HEK293 (cell line): Measurements from ENCODE around the gene CDC37.

Experiments
- AEBP2 ChIP-seq: fragments of 450-650 bp; formaldehyde crosslinking; IDR thresholded peaks from 2 replicates; pipeline ENCODE4 v1.5.1; 2016; ENCODE audit warnings: missing biosample characterization, missing genetic modification characterization, borderline replicate concordance
- BCL11B ChIP-seq: fragments of 450-650 bp; formaldehyde crosslinking; IDR thresholded peaks from 2 replicates; pipeline ENCODE4 v1.5.1; 2016; ENCODE audit warnings: low read depth, missing biosample characterization, missing genetic modification characterization
- ELK4 ChIP-seq: IDR thresholded peaks from 2 replicates; pipeline ENCODE4 v1.6.1; 2011; ENCODE audit warnings: mild to moderate bottlenecking, low read depth, low read length, borderline replicate concordance
- HOXA7 ChIP-seq: sonication (generic); formaldehyde crosslinking; IDR thresholded peaks from 2 replicates; pipeline ENCODE4 v1.8.1; 2022; ENCODE audit warnings: missing genetic modification reagents, borderline replicate concordance
- PATZ1 ChIP-seq: fragments of 450-650 bp; formaldehyde crosslinking; IDR thresholded peaks from 2 replicates; pipeline ENCODE4 v1.5.1; 2016; ENCODE audit warnings: missing biosample characterization, missing genetic modification characterization
- PRDM6 ChIP-seq: fragments of 450-650 bp; formaldehyde crosslinking; IDR thresholded peaks from 2 replicates; pipeline ENCODE4 v1.5.1; 2017; ENCODE audit warnings: missing biosample characterization, missing genetic modification characterization
- ZBTB48 ChIP-seq: fragments of 450-650 bp; formaldehyde crosslinking; IDR thresholded peaks from 2 replicates; pipeline ENCODE4 v1.5.1; 2016; ENCODE audit warnings: missing biosample characterization, missing genetic modification characterization
- ZBTB7A ChIP-seq: fragments of 450-650 bp; formaldehyde crosslinking; IDR thresholded peaks from 2 replicates; pipeline ENCODE4 v1.5.1; 2016; ENCODE audit warnings: low read depth, missing biosample characterization, missing genetic modification characterization
- ZNF148 ChIP-seq: fragments of 450-650 bp; formaldehyde crosslinking; IDR thresholded peaks from 2 replicates; pipeline ENCODE4 v1.5.0; 2017; ENCODE audit warnings: missing biosample characterization, missing genetic modification characterization, borderline replicate concordance
- ZNF175 ChIP-seq: fragments of 450-650 bp; formaldehyde crosslinking; IDR thresholded peaks from 2 replicates; pipeline ENCODE4 v1.5.1; 2016; ENCODE audit warnings: missing biosample characterization, missing genetic modification characterization
- ZNF2 ChIP-seq: fragments of 450-650 bp; formaldehyde crosslinking; IDR thresholded peaks from 2 replicates; pipeline ENCODE4 v1.5.1; 2016; ENCODE audit warnings: missing biosample characterization, missing genetic modification characterization
- ZNF211 ChIP-seq: fragments of 450-650 bp; formaldehyde crosslinking; IDR thresholded peaks from 2 replicates; pipeline ENCODE4 v1.5.1; 2016; ENCODE audit warnings: low read depth, missing biosample characterization, missing genetic modification characterization
- ZNF239 ChIP-seq: fragments of 450-650 bp; formaldehyde crosslinking; IDR thresholded peaks from 2 replicates; pipeline ENCODE4 v1.5.1; 2016; ENCODE audit warnings: missing biosample characterization, missing genetic modification characterization
- ZNF26 ChIP-seq: fragments of 450-650 bp; formaldehyde crosslinking; IDR thresholded peaks from 2 replicates; pipeline ENCODE4 v1.5.1; 2016; ENCODE audit warnings: missing biosample characterization, missing genetic modification characterization
- ZNF280D ChIP-seq: fragments of 450-650 bp; formaldehyde crosslinking; IDR thresholded peaks from 2 replicates; pipeline ENCODE4 v1.5.1; 2016; ENCODE audit warnings: missing biosample characterization, missing genetic modification characterization
- ZNF350 ChIP-seq: fragments of 450-650 bp; formaldehyde crosslinking; IDR thresholded peaks from 2 replicates; pipeline ENCODE4 v1.5.0; 2017; ENCODE audit warnings: missing biosample characterization, mild to moderate bottlenecking, missing genetic modification characterization
- ZNF366 ChIP-seq: fragments of 450-650 bp; formaldehyde crosslinking; conservative IDR thresholded peaks from 2 replicates; pipeline ENCODE4 v1.5.1; 2016; ENCODE audit warnings: missing biosample characterization, missing genetic modification characterization
- ZNF394 ChIP-seq: fragments of 450-650 bp; formaldehyde crosslinking; IDR thresholded peaks from 2 replicates; pipeline ENCODE4 v1.5.1; 2016; ENCODE audit warnings: missing biosample characterization, missing genetic modification characterization, mild to moderate bottlenecking, moderate library complexity, borderline replicate concordance
- ZNF48 ChIP-seq: fragments of 450-650 bp; formaldehyde crosslinking; IDR thresholded peaks from 2 replicates; pipeline ENCODE4 v1.5.1; 2016; ENCODE audit warnings: missing biosample characterization, missing genetic modification characterization
- ZNF544 ChIP-seq: fragments of 450-650 bp; formaldehyde crosslinking; IDR thresholded peaks from 2 replicates; pipeline ENCODE4 v1.5.0; 2017; ENCODE audit warnings: missing biosample characterization, missing genetic modification characterization
- ZNF561 ChIP-seq: fragments of 450-650 bp; IDR thresholded peaks from 2 replicates; pipeline ENCODE4 v1.5.1; 2018; ENCODE audit warnings: missing biosample characterization, missing genetic modification characterization, borderline replicate concordance
- ZNF585B ChIP-seq: fragments of 450-650 bp; formaldehyde crosslinking; IDR thresholded peaks from 2 replicates; pipeline ENCODE4 v1.5.1; 2016; ENCODE audit warnings: missing biosample characterization, missing genetic modification characterization
- ZNF670 ChIP-seq: fragments of 450-650 bp; formaldehyde crosslinking; IDR thresholded peaks from 2 replicates; pipeline ENCODE4 v1.5.1; 2016; ENCODE audit warnings: missing biosample characterization, missing genetic modification characterization, low read depth
- TF ChIP-seq, protein P1 (sequence below): fragments of 450-650 bp; formaldehyde crosslinking; IDR thresholded peaks from 2 replicates; pipeline ENCODE4 v1.5.1; 2016; ENCODE audit warnings: missing biosample characterization, missing genetic modification characterization

The CDC37 gene

DNA sequence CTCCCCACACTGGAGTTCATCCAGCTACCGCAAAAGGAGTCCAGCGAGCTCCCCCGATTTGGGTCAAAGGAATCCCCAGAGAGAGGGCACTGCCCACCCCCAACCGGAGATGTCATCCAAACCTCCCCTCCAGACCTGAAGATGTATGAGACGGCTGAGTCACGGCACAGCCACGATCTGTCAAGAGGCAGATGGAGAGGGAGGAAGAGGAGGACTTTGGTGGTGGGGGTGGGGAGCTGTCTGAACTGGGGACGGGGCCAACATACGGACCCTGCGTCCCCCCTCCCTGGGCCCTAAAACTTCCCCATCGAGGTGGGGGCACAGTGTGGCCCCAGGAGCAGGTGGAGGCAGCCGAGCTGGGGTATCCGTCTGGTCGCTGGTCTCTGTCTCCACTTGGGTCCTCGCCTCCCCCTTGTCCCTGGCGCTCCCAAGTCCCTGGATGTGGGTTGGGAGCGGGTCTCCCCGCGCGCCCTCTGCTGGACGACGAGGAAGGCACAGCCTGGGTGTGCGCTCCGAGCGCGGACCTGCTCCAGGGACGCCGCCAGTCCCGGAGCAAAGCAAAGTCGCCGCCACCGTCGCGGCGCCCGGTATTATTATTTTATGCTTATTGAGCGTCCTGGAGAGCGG is 20.8 kb upstream of the CDC37 start (continued):
- TF ChIP-seq ZNF2 (tag by site-specific recombination) (peak; percentile 83; the same call in 1 of the 2 replicates), ZNF26 (tag by site-specific recombination) (no peak), ZNF561 (peak; percentile 78; the same call in 1 of the 2 replicates), ZNF670 (tag by site-specific recombination) (no peak), ZNF394 (tag by site-specific recombination) (peak; percentile 49; the same call in 1 of the 2 replicates), ZNF544 (tag by site-specific recombination) (no peak), ZBTB48 (tag by site-specific recombination) (peak; percentile 98), ZBTB7A (tag by site-specific recombination) (peak; percentile 87; the same call in 1 of the 2 replicates), ZNF366 (tag by site-specific recombination) (peak; percentile 37; the same call in 1 of the 2 replicates), ELK4 (no peak), ZNF48 (no peak), ZNF350 (no peak), ZNF239 (tag by site-specific recombination) (no peak), BCL11B (tag by site-specific recombination) (no peak), ZNF211 (tag by site-specific recombination) (no peak), PRDM6 (tag by site-specific recombination) (no peak), HOXA7 (CRISPR knock-in tag) (no peak), ZNF585B (tag by site-specific recombination) (no peak), ZNF280D (tag by site-specific recombination) (no peak), PATZ1 (tag by site-specific recombination) (peak; percentile 98), ZNF175 (tag by site-specific recombination) (no peak), AEBP2 (no peak), ZNF148 (tag by site-specific recombination) (no peak)
- TF ChIP-seq, protein P1, sequence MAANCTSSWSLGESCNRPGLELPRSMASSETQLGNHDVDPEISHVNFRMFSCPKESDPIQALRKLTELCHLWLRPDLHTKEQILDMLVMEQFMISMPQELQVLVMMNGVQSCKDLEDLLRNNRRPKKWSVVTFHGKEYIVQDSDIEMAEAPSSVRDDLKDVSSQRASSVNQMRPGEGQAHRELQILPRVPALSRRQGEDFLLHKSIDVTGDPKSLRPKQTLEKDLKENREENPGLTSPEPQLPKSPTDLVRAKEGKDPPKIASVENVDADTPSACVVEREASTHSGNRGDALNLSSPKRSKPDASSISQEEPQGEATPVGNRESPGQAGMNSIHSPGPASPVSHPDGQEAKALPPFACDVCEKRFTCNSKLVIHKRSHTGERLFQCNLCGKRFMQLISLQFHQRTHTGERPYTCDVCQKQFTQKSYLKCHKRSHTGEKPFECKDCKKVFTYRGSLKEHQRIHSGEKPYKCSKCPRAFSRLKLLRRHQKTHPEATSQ: peak; percentile 74; the same call in 1 of the 2 replicates
